HCT116 (cell line): ENCODE results near the gene FSD2. TPM values are rescaled to one million over a fixed set of nuclear protein-coding genes. Genes with fewer than 3 reads are reported as not detected.

Experiments used
- ATAC-seq: fragments of 200-7000 bp; cut with Tn5 transposase; 2 replicates; pipeline ENCODE4 v1.9.1; 2020; ENCODE audit warnings: mild to moderate bottlenecking, moderate library complexity
- Bru-seq: library from RNA; stranded (reverse); fragments of 400-500 nt; gene quantifications from one replicate; lab custom pipeline; 2021; lab: Mats Ljungman, UMichigan
- BruChase-seq, 2 experiments: library from RNA; stranded (reverse); fragments of 400-500 nt; gene quantifications; one replicate each; lab custom pipeline; 2021; lab: Mats Ljungman, UMichigan
- BruUV-seq: library from RNA; stranded (reverse); fragments of 400-500 nt; replicated peaks from 2 replicates; lab custom pipeline; 2021; lab: Mats Ljungman, UMichigan
- CTCF ChIA-PET: fragments of 300-600 bp; sonication (Branson Sonifier 250); formaldehyde crosslinking; loops from one replicate; lab custom pipeline; 2021; ENCODE audit warnings: antibody characterized with exemption; lab: Charles Lee
- POLR2A ChIA-PET: fragments of 300-600, 350-600 bp; sonication (Branson Sonifier 250); formaldehyde crosslinking; loops from one replicate; lab custom pipeline; 2021; ENCODE audit warnings: antibody characterized with exemption; lab: Charles Lee
- RAD21 ChIA-PET, 2 experiments: fragments of 300-600 bp; sonication (Branson Sonifier 250); formaldehyde crosslinking; loops; one replicate each; lab custom pipeline; 2023; ENCODE audit warnings: low total read pairs in 2 of 2; ENCODE audit not compliant: uncharacterized antibody in 2 of 2, unreplicated experiment in 2 of 2, low non-redundant PET in 1 of 2; lab: Charles Lee
- DNase-seq: peaks from one replicate; pipeline ENCODE4 v3.0.0-alpha.2; 2010; ENCODE audit warnings: low read depth, low spot score
- H2AFZ ChIP-seq: fragments of 200-600 bp; shearing (Covaris generic), sonication (generic); 2 replicates; pipeline ENCODE4 v1.6.1; 2017; ENCODE audit warnings: low read depth, mixed run types, mixed read lengths, antibody characterized with exemption, low read length; ENCODE audit not compliant: poor library complexity, severe bottlenecking
- H3K27ac ChIP-seq: 2 replicates; pipeline ENCODE4 v1.5.1; 2012; ENCODE audit warnings: low read depth, low read length
- H3K27me3 ChIP-seq: fragments of 200-600 bp; sonication (generic); 2 replicates; pipeline ENCODE4 v1.6.1; 2016; ENCODE audit warnings: mixed run types, low read length, mixed read lengths; ENCODE audit not compliant: insufficient read depth
- H3K36me3 ChIP-seq, 2 experiments: fragments of 200-500 bp in 1 of 2; fragments of 200-600 bp in 1 of 2; sonication (Bioruptor generic) in 1 of 2; sonication (generic) in 1 of 2; 2 replicates each; pipeline versions ENCODE4 v1.5.1 to v1.6.1; 2014 to 2016; ENCODE audit warnings: low read length in 2 of 2, inconsistent platforms in 1 of 2, mixed read lengths in 1 of 2, mixed run types in 1 of 2; ENCODE audit not compliant: insufficient read depth in 2 of 2, control insufficient read depth in 1 of 2
- H3K4me1 ChIP-seq, 2 experiments: fragments of 200-600 bp in 1 of 2; sonication (generic) in 1 of 2; 2 replicates each; pipeline versions ENCODE4 v1.5.1 to v1.6.1; 2012 to 2017; ENCODE audit warnings: low read length in 2 of 2, inconsistent platforms in 1 of 2, mild to moderate bottlenecking in 1 of 2, mixed read lengths in 1 of 2, mixed run types in 1 of 2, moderate library complexity in 1 of 2; ENCODE audit not compliant: insufficient read depth in 2 of 2, control insufficient read depth in 1 of 2
- H3K4me2 ChIP-seq: fragments of 200-600 bp; sonication (generic); 2 replicates; pipeline ENCODE4 v1.6.1; 2017; ENCODE audit warnings: mixed run types, low read length, mixed read lengths
- H3K4me3 ChIP-seq, 2 experiments: fragments of 200-600 bp in 1 of 2; sonication (generic) in 1 of 2; replicated peaks in 1 of 2; 2 replicates each; pipeline ENCODE4 v1.5.1; 2011 to 2016; ENCODE audit warnings: low read length in 2 of 2, control low read depth in 1 of 2, low read depth in 1 of 2, mild to moderate bottlenecking in 1 of 2, mixed read lengths in 1 of 2, mixed run types in 1 of 2
- H3K79me2 ChIP-seq: fragments of 200-600 bp; sonication (generic); 2 replicates; pipeline ENCODE4 v1.6.1; 2017; ENCODE audit warnings: mild to moderate bottlenecking, mixed run types, low read length, moderate library complexity, mixed read lengths; ENCODE audit not compliant: insufficient read depth
- H3K9ac ChIP-seq: fragments of 200-600 bp; sonication (generic); 2 replicates; pipeline ENCODE4 v1.6.1; 2016; ENCODE audit warnings: low read length, mixed read lengths
- H3K9me2 ChIP-seq: fragments of 200-600 bp; sonication (generic), shearing (Covaris generic); 2 replicates; pipeline ENCODE4 v1.6.1; 2017; ENCODE audit warnings: mixed run types, mild to moderate bottlenecking, moderate library complexity; ENCODE audit not compliant: insufficient read depth
- H3K9me3 ChIP-seq, 2 experiments: fragments of 200-500 bp in 1 of 2; fragments of 200-600 bp in 1 of 2; sonication (Bioruptor generic) in 1 of 2; sonication (generic) in 1 of 2; 2 replicates each; pipeline ENCODE4 v1.6.1; 2014 to 2017; ENCODE audit warnings: low read length in 2 of 2, mixed read lengths in 2 of 2, inconsistent platforms in 1 of 2, low read depth in 1 of 2, mild to moderate bottlenecking in 1 of 2, mixed run types in 1 of 2, moderate library complexity in 1 of 2; ENCODE audit not compliant: control insufficient read depth in 1 of 2, insufficient read depth in 1 of 2
- H4K20me1 ChIP-seq: fragments of 200-600 bp; sonication (generic), shearing (Covaris generic); 2 replicates; pipeline ENCODE4 v1.6.1; 2017; ENCODE audit warnings: mixed run types, mild to moderate bottlenecking, moderate library complexity; ENCODE audit not compliant: insufficient read depth
- CEBPB ChIP-seq: IDR thresholded peaks from 2 replicates; pipeline ENCODE4 v1.6.1; 2012; ENCODE audit warnings: low read depth
- EGR1 ChIP-seq: IDR thresholded peaks from 2 replicates; pipeline ENCODE4 v1.6.1; 2012; ENCODE audit warnings: low read depth
- ELF1 ChIP-seq: IDR thresholded peaks from 2 replicates; pipeline ENCODE4 v1.6.1; 2012; ENCODE audit warnings: low read depth, borderline replicate concordance
- EZH2 ChIP-seq: fragments of 200-600 bp; sonication (generic); IDR thresholded peaks from 2 replicates; pipeline ENCODE4 v1.6.1; 2017; ENCODE audit warnings: antibody characterized with exemption, mixed run types
- EZH2phosphoT487 ChIP-seq: fragments of 200-600 bp; IDR thresholded peaks from 2 replicates; pipeline ENCODE4 v1.6.1; 2018; ENCODE audit warnings: antibody characterized with exemption, borderline replicate concordance
- FOSL1 ChIP-seq: IDR thresholded peaks from 2 replicates; pipeline ENCODE4 v1.6.1; 2012; ENCODE audit warnings: low read depth
- RAD21 ChIP-seq: IDR thresholded peaks from 2 replicates; pipeline ENCODE4 v1.6.1; 2012; ENCODE audit warnings: low read depth, mild to moderate bottlenecking
- SIN3A ChIP-seq: IDR thresholded peaks from 2 replicates; pipeline ENCODE4 v1.6.1; 2012; ENCODE audit warnings: low read depth
- SRF ChIP-seq: IDR thresholded peaks from 2 replicates; pipeline ENCODE4 v1.6.1; 2012; ENCODE audit warnings: low read depth
- TCF7L2 ChIP-seq: IDR thresholded peaks from 2 replicates; pipeline ENCODE4 v1.7.0; 2011; ENCODE audit warnings: borderline replicate concordance, inconsistent platforms; ENCODE audit not compliant: insufficient read depth, insufficient read length; ENCODE audit errors: extremely low read depth
- YY1 ChIP-seq: IDR thresholded peaks from 2 replicates; pipeline ENCODE4 v1.6.1; 2011; ENCODE audit warnings: low read length, low read depth, moderate library complexity, mild to moderate bottlenecking; ENCODE audit not compliant: insufficient replicate concordance; ENCODE audit errors: extremely low read depth
- intact Hi-C: fragments of 100-400 bp; cut with micrococcal nuclease; formaldehyde crosslinking; loops from 2 replicates; pipeline ENCODE4 v1.10.0; 2022
- long read RNA-seq: library from polyadenylated mRNA; unstranded; transcript quantifications from one replicate; pipeline ENCODE4 v2.0.0, GENCODE V29; 2021; ENCODE audit not compliant: unreplicated experiment
- polyA plus RNA-seq: library from polyadenylated mRNA; unstranded; fragments of >200 nt; gene quantifications from 2 replicates; pipeline ENCODE4 v1.2.1, GENCODE V29; 2012; ENCODE audit warnings: missing spikeins
- total RNA-seq: library from RNA; stranded (reverse); gene quantifications from one replicate; pipeline ENCODE4 v1.2.1, GENCODE V29; 2021; ENCODE audit not compliant: unreplicated experiment
- TF ChIP-seq, protein P1 (sequence below): IDR thresholded peaks from 2 replicates; pipeline ENCODE4 v1.6.1; 2012; ENCODE audit warnings: low read depth

Gene FSD2
- total RNA-seq (not detected), Bru-seq, nascent RNA (percentile 4 among the genes with signal in this experiment), BruChase-seq, experiment 1, labeled RNA remaining after a 6-hour chase (percentile 7 among the genes with signal in this experiment), BruChase-seq, experiment 2, labeled RNA remaining after a 2-hour chase (percentile 2 among the genes with signal in this experiment)
- polyA plus RNA-seq = 0.03 TPM in 1 of 2 replicates, not detected in the other
- long read RNA-seq, partial matches to known transcripts = 0 of 1 reads
- long read RNA-seq, other reads (novel, unspliced or antisense) = 1 of 1 reads

GRCh38 chr15:82805994-82806406 lies at the start of gene FSD2:
FSD2 (minus strand) TSS chr15:82806069; CDS start chr15:82787390, 18,679 bp downstream.
- Histone ChIP-seq H3K27me3 (no peaks in the 10 kb centered on the region; the same call in 1 of the 2 replicates), H3K4me2 (peak within 1 kb of the TSS; percentile 18; the same call in 1 of the 2 replicates), H3K79me2 (peaks cover 8% of the 10 kb centered on the region), H3K27ac (no peak within 1 kb of the TSS), H3K36me3 (no peaks in the 10 kb centered on the region; a peak in 1 of 4 replicates), H3K9me2 (no peaks in the 10 kb centered on the region), H3K9ac (no peak within 1 kb of the TSS), H3K4me3 (no peak within 1 kb of the TSS), H2AFZ (no peak within 1 kb of the TSS), H4K20me1 (no peaks in the 10 kb centered on the region), H3K4me1 (peaks cover 5 to 19% of the 10 kb centered on the region in 2 experiments; a peak in 2 of 4 replicates), H3K9me3 (no peaks in the 10 kb centered on the region)
- ATAC-seq (no peak), DNase-seq (no peak)
- TF ChIP-seq RAD21 = no peak
- TF ChIP-seq YY1 = no peak
- no peak for TF ChIP-seq TCF7L2
- no peak for TF ChIP-seq SIN3A
- no peak for TF ChIP-seq CEBPB
- TF ChIP-seq EZH2phosphoT487 = no peak
- TF ChIP-seq ELF1 = no peak
- TF ChIP-seq EGR1 = no peak
- TF ChIP-seq SRF = no peak
- TF ChIP-seq FOSL1 = no peak
- TF ChIP-seq EZH2 = no peak
- TF ChIP-seq, protein P1, sequence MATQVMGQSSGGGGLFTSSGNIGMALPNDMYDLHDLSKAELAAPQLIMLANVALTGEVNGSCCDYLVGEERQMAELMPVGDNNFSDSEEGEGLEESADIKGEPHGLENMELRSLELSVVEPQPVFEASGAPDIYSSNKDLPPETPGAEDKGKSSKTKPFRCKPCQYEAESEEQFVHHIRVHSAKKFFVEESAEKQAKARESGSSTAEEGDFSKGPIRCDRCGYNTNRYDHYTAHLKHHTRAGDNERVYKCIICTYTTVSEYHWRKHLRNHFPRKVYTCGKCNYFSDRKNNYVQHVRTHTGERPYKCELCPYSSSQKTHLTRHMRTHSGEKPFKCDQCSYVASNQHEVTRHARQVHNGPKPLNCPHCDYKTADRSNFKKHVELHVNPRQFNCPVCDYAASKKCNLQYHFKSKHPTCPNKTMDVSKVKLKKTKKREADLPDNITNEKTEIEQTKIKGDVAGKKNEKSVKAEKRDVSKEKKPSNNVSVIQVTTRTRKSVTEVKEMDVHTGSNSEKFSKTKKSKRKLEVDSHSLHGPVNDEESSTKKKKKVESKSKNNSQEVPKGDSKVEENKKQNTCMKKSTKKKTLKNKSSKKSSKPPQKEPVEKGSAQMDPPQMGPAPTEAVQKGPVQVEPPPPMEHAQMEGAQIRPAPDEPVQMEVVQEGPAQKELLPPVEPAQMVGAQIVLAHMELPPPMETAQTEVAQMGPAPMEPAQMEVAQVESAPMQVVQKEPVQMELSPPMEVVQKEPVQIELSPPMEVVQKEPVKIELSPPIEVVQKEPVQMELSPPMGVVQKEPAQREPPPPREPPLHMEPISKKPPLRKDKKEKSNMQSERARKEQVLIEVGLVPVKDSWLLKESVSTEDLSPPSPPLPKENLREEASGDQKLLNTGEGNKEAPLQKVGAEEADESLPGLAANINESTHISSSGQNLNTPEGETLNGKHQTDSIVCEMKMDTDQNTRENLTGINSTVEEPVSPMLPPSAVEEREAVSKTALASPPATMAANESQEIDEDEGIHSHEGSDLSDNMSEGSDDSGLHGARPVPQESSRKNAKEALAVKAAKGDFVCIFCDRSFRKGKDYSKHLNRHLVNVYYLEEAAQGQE = no peak
- POLR2A ChIA-PET = no interaction called here
- CTCF ChIA-PET = no interaction called here
- intact Hi-C loops = loop anchor here (5.0 kb wide), 2 partner anchors 54 to 264 kb away; partner anchors contain the start of gene RPS17
- RAD21 ChIA-PET = no interaction called here
- BruUV-seq = no TSS peak
